ENCODE results near the gene CCDC24.

CCDC24 gene

DNA sequence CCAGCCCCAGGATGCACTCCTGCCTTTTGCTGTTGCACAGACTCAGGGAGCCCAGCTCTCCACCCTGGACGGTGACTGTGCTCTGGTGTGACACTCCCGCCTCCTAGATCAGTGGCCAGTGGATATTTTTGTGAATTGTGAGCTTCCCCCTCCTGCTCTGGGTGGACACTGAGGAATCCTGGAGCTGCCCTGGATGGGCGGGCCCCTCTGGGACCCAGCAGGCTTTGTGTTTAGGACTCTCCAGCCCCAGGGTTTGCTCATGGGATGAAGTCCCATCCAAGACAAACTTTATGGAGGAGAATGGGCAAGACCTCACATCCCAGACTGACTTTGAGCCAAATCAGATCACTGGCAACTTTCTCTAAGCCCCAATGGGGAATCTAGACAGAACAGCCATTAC lies 23.8 kb downstream of the CCDC24 start:
- Histone ChIP-seq H3K27me3 (replicated peaks; ENCODE audit: control insufficient read depth, insufficient read depth, low read length) (no peaks in the 10 kb centered on the region; the same call in 1 of the 2 replicates), H3K36me3 (ENCODE audit: control insufficient read depth, insufficient read depth, low read length) (no peaks in the 10 kb centered on the region), H3K4me3 (replicated peaks; ENCODE audit: low read depth, low read length) (no peak overlapping the region)
- no peak for DNase-seq (ENCODE audit: extremely low read depth, insufficient read length)
- no peak for TF ChIP-seq CTCF (IDR thresholded peaks at IDR 0.05; ENCODE audit: insufficient read depth, low read length, poor library complexity, severe bottlenecking)

- Histone ChIP-seq H3K36me3 (ENCODE audit: control insufficient read depth, insufficient read depth, low read length) (no peaks in the 10 kb centered on the region), H3K27me3 (replicated peaks; ENCODE audit: control insufficient read depth, insufficient read depth, low read length) (no peaks in the 10 kb centered on the region; the same call in 1 of the 2 replicates), H3K4me3 (replicated peaks; ENCODE audit: low read depth, low read length) (no peak overlapping the region)
- no peak for TF ChIP-seq CTCF (IDR thresholded peaks at IDR 0.05; ENCODE audit: insufficient read depth, low read length, poor library complexity, severe bottlenecking)
- no peak for DNase-seq (ENCODE audit: extremely low read depth, insufficient read length)
Measured at GRCh38 chr1:44016041-44016889, 24.9 kb downstream of the CCDC24 start.

DNA sequence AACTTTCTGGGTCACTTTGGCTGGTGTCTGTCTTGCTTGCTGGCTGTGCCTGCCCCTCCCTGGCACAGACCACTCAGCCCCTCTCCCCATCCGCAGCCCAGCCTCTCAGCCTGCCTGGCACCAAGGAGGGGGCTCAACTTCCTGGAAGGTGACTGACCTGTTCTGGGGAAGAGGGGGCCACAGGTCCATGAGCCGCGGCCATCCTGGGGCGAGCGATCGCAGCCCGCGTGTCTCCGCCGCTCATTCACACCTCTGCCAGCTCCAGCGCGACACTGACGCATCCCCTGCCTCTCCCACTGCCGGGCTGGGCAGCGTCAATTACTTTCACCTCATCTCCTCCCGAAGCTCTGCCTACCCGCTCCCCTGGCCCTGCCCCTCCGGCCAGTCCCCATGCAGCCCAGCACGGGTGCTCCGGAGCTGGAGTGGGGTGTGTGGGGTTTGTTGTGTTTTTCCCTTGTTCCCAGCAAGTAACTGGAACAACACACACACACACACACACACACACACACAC lies 25.5 kb downstream of the CCDC24 start:
- TF ChIP-seq CTCF (IDR thresholded peaks at IDR 0.05; ENCODE audit: insufficient read depth, low read length, poor library complexity, severe bottlenecking) = no peak
- Histone ChIP-seq H3K4me3 (replicated peaks; ENCODE audit: low read depth, low read length) (no peak overlapping the region), H3K36me3 (ENCODE audit: control insufficient read depth, insufficient read depth, low read length) (no peaks in the 10 kb centered on the region), H3K27me3 (replicated peaks; ENCODE audit: control insufficient read depth, insufficient read depth, low read length) (no peaks in the 10 kb centered on the region; the same call in 1 of the 2 replicates)
- no peak for DNase-seq (ENCODE audit: extremely low read depth, insufficient read length)

DNA sequence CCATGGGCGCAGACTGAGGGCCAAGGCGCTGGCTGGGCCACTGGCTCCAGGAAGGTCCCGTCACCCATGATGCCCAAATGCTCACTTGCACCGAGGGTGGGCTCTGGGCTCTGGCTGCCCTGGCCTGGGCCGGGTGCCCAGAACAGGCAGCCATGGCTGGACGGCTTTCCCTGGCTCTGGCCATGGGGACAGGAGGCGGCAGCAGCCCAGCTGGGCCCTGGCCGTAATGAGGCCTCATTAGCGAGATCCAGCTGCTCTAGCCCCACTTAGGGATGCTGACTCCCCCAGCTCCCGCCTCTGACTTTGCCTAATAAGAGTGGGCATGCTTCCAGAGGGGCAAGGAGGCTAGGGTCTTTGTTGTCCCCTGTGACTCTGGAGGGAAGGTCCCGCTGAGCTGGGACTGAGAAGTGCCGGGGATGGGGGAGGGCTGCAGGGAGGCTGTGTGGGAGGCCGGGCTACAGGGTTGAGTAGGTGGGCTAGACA lies 28.1 kb downstream of the CCDC24 start:
- DNase-seq (ENCODE audit: extremely low read depth, insufficient read length) = no peak
- no peak overlapping the region for H3K4me3 ChIP-seq (replicated peaks; ENCODE audit: low read depth, low read length)
- TF ChIP-seq CTCF (IDR thresholded peaks at IDR 0.05; ENCODE audit: insufficient read depth, low read length, poor library complexity, severe bottlenecking) = no peak
- H3K27me3 ChIP-seq (replicated peaks; ENCODE audit: control insufficient read depth, insufficient read depth, low read length) = no peaks in the 10 kb centered on the region; the same call in 1 of the 2 replicates
- H3K36me3 ChIP-seq (ENCODE audit: control insufficient read depth, insufficient read depth, low read length) = no peaks in the 10 kb centered on the region

DNA sequence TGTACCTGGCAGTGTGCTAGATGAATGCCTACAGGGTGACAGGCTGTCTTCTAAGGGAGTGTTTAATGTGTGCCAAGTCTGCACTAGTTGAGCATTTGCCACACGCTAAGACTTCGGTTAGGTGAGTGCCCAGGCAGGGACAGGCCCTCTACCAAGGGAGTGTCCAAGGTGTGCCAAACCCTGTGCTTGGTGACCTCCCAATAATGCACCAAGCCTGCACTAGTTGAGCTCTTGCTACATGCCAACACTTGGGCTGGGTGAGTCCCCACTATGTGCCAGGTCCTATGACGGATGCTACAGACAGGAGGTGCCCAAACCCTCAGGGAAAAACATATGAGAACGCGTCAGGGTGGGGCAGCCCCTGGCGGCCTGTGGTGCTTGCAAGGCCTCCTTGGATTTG lies 29.1 kb downstream of the CCDC24 start:
- no peak for DNase-seq (ENCODE audit: extremely low read depth, insufficient read length)
- H3K36me3 ChIP-seq (ENCODE audit: control insufficient read depth, insufficient read depth, low read length) = no peaks in the 10 kb centered on the region
- no peak overlapping the region for H3K4me3 ChIP-seq (replicated peaks; ENCODE audit: low read depth, low read length)
- no peaks in the 10 kb centered on the region; the same call in 1 of the 2 replicates for H3K27me3 ChIP-seq (replicated peaks; ENCODE audit: control insufficient read depth, insufficient read depth, low read length)
- TF ChIP-seq CTCF (IDR thresholded peaks at IDR 0.05; ENCODE audit: insufficient read depth, low read length, poor library complexity, severe bottlenecking) = no peak

All from GM06990 (cell line).